NB4 (cell line): ENCODE results near the gene HDAC4.

Source experiments
- DNase-seq: peaks from one replicate; pipeline ENCODE4 v3.0.0; 2010; ENCODE audit warnings: low read depth
- H3K4me3 ChIP-seq: one replicate; pipeline ENCODE4 v1.5.1; 2011; ENCODE audit warnings: mild to moderate bottlenecking, low read depth, low read length, moderate library complexity
- MYC ChIP-seq: IDR thresholded peaks from 2 replicates; pipeline ENCODE4 v1.6.1; 2011; ENCODE audit warnings: low read depth, low read length
- POLR2A ChIP-seq: IDR thresholded peaks from 2 replicates; pipeline ENCODE4 v1.6.1; 2011; ENCODE audit warnings: mild to moderate bottlenecking; ENCODE audit not compliant: insufficient read length; ENCODE audit errors: extremely low read depth
- TF ChIP-seq, protein P1 (sequence below): IDR thresholded peaks from 2 replicates; pipeline ENCODE4 v1.6.1; 2011; ENCODE audit warnings: low read depth, low read length
- TF ChIP-seq, protein P2 (sequence below): IDR thresholded peaks from one replicate; pipeline ENCODE4 v1.5.1; 2012; ENCODE audit warnings: low read depth, low read length

The HDAC4 gene

DNA sequence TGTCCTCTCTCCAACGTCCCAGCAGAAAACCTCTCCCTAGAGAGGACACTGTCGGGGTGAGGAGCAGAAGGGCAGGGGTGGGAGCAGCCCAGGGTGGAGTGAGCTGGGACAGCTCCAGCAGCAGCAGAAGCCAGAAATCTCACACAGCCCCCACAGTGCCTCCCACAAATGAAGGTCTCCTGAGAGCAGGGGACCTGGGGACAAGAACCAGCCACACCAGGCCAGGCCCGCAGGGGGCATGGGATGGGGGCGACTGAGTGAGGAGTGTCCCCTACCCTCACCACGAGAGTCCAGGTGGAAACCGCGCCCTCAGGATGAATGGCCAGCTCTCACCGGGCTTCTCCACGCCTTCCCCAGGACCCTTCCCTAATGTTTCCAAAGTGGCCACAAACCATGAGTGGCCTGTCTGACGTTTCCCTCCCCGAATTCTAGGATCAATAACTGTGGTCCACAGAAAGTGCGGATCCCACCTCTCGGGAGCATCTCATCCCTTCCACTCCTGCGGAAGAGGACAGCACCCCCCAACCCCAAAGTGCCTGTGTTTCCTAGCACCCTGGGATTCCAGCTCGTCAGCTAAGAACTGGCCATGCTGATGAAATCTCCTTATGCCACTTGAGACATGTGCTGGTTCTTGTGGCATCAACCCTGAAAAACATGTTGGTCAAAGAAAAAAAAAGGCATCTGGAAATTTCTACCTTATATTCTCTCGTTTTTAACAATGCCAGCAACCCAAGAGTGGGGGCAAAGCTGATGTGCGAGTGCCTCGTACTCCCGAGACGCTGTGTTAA, 121.1 kb downstream of the HDAC4 start:
- H3K4me3 ChIP-seq = no peak overlapping the region
- TF ChIP-seq, protein P1, sequence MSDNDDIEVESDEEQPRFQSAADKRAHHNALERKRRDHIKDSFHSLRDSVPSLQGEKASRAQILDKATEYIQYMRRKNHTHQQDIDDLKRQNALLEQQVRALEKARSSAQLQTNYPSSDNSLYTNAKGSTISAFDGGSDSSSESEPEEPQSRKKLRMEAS = no peak
- TF ChIP-seq POLR2A (no peak), MYC (no peak)
- TF ChIP-seq, protein P2, sequence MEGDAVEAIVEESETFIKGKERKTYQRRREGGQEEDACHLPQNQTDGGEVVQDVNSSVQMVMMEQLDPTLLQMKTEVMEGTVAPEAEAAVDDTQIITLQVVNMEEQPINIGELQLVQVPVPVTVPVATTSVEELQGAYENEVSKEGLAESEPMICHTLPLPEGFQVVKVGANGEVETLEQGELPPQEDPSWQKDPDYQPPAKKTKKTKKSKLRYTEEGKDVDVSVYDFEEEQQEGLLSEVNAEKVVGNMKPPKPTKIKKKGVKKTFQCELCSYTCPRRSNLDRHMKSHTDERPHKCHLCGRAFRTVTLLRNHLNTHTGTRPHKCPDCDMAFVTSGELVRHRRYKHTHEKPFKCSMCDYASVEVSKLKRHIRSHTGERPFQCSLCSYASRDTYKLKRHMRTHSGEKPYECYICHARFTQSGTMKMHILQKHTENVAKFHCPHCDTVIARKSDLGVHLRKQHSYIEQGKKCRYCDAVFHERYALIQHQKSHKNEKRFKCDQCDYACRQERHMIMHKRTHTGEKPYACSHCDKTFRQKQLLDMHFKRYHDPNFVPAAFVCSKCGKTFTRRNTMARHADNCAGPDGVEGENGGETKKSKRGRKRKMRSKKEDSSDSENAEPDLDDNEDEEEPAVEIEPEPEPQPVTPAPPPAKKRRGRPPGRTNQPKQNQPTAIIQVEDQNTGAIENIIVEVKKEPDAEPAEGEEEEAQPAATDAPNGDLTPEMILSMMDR = no peak
- peak; percentile 27 for DNase-seq

DNA sequence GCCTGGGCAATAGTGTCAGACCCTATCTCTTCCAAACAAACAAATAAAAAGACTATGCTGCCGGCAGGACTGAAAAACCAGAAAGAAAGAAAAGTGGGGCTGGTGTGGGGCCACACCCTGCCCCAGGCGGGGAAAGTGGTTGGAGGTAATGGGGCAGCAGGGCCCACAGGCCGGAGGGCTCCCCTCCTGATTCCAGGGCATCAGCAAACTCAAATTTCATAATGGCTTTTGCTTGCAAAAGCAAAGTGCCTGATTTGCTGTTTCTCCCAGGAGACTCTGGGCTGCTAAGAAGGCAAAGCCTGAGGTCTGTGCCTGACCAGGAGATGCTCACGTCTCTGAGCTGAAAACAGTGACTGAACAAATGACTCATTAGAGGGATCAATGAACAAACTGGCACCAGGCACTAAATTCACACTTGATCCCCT, 121.9 kb downstream of the HDAC4 start:
- no peak overlapping the region for H3K4me3 ChIP-seq
- DNase-seq = peak; percentile 77
- TF ChIP-seq MYC (no peak), POLR2A (no peak)
- TF ChIP-seq, protein P1 = no peak
- TF ChIP-seq, protein P2 = no peak

DNA sequence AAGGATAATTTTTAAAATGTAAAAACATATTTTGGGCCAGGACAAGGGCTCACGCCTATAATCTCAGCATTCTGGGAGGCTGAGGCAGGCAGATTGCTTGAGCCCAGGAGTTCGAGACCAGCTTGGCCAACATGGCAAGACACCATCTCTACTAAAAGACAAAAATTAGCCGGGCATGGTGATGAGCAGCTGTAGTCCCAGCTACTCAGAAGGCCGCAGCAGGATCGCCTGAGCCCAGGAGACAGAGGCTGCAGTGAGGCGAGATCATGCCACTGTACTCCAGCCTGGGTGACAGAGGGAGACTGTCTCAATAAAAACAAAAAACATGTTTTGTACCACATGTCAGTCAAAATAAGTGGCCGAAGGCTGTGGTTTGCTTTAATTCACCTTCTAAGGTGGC, 122.5 kb downstream of the HDAC4 start:
- TF ChIP-seq POLR2A (no peak), MYC (no peak)
- TF ChIP-seq, protein P2 = no peak
- TF ChIP-seq, protein P1 = no peak
- no peak for DNase-seq
- no peak overlapping the region for H3K4me3 ChIP-seq

DNA sequence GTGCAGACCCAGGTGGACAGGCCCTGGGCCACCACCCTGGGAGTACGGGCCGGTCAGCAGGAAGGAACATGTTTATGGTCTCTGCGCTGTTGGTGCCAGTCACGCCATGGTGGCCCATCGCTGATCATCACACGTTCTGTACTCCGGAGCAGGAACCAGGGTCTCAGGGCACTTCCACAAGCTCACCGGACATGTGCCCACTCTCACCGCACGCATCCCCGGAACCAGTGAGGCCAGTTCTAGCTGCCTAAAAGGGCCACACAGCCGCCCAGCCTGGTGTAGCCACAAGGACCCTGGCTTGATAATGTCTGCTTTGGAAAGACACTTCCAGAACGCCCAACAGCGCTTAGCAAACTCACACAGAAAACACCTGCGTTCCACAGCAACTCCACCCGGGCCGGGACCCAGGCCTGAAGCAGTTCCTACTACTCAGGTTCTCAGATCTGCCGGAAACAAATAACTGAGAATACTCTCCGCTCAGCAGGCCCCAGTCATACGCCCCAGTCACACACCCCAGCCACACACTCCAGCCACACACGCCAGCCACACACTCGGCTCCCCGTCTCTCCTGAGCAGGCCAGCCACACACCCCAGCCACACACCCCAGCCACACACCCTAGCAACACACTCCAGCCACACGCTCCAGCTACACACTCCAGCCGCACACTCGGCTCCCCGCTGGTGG, 123.3 kb downstream of the HDAC4 start:
- TF ChIP-seq POLR2A (no peak), MYC (no peak)
- TF ChIP-seq, protein P1 = no peak
- TF ChIP-seq, protein P2 = no peak
- no peak overlapping the region for H3K4me3 ChIP-seq
- no peak for DNase-seq

DNA sequence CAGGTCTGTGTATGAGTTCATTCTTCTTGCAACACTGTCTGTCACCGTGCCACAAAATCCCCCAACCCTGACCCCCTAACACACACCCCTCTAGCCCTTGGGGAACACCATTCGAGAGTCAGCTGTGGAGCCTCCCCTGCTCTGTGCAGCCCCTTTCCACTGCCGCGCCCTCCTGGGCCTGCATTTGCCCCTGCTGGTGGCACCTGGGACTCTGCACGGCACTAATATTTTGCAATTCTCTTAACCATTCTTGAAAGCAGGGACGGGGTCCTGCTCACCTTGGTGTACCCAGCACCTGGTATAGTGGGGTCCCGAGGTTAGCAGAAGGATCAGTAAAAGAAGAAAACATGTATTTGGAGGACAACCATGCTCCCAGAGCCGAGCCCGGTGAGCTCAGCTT, 124.0 kb downstream of the HDAC4 start:
- peak; percentile 50 for DNase-seq
- no peak for TF ChIP-seq MYC
- TF ChIP-seq, protein P2 = peak; percentile 20
- no peak for TF ChIP-seq POLR2A
- no peak overlapping the region for H3K4me3 ChIP-seq
